Left ventricle myocardium superior (tissue), 1 donor: ENCODE measurements around the gene ADNP. TPM values are rescaled to one million over a fixed set of nuclear protein-coding genes. Genes with fewer than 3 reads are reported as not detected.
"Not testable (repeated sequence)": the region's sequence is repeated elsewhere in the genome, so short reads cannot be mapped to it uniquely, and the experiment has no call there.

Experiments used
- ATAC-seq: fragments of 200-7000 bp; cut with Tn5 transposase; one replicate; pipeline ENCODE4 v1.9.1; 2020; ENCODE audit warnings: mild to moderate bottlenecking, moderate library complexity
- DNase-seq: peaks from one replicate; pipeline ENCODE4 v3.0.0-alpha.2; 2020
- intact Hi-C: fragments of 100-400 bp; cut with micrococcal nuclease; formaldehyde crosslinking; loops from one replicate; pipeline ENCODE4 v1.11.0; 2022
- total RNA-seq: library from RNA; stranded (reverse); fragmentation: NEBNext Ultra II Directional; extraction: Animal tissue kit (Norgen Biotek cat#: 25700); gene quantifications from one replicate; pipeline ENCODE4 v1.2.1, GENCODE V29; 2021
- donor health status: DM: no; HTN: yes; CAD: no; lungs with severe emphysema.

The ADNP gene
- total RNA-seq, 1 donor from 2014 or later: 34.2 TPM

DNA sequence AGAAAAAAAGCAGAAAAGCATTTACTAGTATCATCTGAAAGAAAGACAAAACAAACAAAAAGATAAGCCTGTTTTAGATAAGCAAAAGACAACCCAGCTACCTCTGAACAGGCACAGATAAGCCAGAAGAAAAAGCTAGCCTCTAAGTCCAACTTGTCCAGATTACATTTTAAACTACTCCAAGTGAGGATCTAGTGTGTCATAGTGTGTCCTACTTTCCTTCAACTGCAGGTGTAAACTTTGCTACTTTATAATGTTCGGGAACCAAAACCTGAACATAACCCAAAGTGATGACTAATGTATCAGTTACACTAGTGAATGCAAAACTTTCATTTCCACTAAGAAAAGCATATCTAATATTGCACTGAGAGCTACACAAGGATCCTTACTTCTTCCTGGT lies 19.5 kb downstream of the ADNP start:
- intact Hi-C loops: no loop called here
- no peak for DNase-seq

DNA sequence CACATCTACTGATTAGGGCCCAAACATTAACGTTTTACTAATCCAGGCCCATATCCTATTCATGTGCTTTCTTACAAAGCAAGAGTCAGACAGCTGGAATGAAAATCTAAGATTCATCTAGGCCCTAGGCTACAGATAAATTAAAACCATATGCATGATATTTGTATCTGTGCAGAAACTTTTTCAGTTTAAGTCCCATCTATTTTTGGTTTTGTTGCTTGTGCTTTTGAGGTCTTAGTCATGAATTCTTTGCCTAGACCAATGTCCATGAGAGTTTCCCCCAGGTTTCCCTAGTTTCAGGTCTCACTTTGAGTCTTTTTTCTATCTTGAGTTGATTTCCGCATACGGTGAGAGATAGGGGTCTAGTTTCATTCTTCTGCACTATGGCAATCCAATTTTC lies 20.2 kb downstream of the ADNP start:
- intact Hi-C loops: no loop called here
- ATAC-seq (no peak), DNase-seq (no peak)

More for the DNA sequence above, 19.5 kb downstream of the ADNP start:
- ATAC-seq: no peak

DNA sequence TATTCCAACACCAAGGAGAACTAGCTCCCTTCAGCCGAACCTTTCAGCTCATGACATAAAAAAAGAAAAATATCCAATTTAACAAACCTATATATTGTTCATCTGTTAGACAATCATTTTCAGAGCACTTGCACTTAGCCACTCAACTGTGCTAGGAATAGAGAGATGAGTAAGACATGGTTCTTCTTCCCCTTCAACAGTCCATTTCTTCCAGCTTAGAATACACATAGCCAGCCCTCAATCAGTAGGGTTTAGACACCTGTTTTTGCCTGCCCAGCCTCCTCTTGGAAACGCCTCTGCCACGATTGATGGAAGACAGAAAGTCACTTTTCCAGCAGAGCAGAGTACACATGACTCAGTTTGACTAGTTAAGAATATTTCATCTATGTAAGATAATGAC lies 21.8 kb downstream of the ADNP start:
- intact Hi-C loops: no loop called here
- ATAC-seq: no peak
- DNase-seq: no peak

DNA sequence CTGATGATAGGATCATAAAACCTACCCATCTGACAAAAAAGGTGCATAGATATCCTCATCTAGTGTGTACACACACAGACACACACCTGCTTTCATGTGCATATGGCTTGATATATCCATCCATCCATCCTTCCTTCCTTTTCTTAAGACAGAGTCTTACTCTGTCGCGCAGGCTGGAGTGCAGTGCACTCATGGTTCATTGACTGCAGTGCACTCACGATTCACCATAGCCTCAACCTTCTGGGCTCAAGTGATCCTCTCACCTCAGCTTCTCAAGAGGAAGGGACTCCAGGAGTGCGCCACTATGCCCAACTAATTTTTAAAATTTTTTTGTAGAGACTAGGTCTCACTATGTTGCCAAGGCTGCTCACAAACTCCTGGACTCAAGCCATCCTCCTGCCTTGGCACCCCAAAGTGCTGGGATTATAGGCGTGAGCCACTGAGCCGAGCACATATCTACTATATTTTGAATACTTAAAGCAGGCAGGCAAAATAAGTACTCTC lies 27.1 kb downstream of the ADNP start:
- DNase-seq (no peak), ATAC-seq (no peak)
- intact Hi-C loops: no loop called here

DNA sequence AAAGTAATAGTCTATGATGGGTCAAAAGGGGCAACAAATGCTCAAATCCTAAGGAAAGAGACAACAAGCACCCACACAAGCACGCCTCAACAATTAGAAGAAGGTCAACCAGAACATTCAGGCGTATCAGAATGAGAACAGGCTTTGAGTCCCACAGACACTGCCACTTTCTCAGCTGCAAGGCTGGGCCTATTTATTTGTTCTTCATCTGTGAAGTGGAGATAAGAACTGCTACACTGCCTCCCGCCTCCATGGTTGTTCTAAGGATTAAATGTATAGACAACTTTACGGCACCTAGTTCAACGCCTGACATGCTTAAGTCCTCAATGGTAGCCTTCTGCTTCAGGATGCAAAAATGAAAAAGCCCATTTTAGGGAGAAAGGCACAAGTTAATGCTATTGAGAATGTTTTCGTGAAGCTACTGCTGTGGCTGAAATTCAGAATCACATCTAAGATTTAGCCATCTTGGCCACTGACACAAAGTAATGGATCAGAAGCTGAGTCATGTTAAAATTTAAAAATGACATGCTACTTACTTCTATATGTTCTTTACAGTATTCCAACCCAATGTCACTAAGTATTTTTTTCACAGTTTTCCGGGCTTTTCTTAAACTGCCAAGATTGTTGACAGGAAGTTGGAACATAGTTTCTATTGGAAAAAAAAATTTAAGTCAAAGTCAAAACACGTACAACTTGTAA lies 27.7 kb downstream of the ADNP start:
- no peak for DNase-seq
- intact Hi-C loops: no loop called here
- no peak for ATAC-seq

DNA sequence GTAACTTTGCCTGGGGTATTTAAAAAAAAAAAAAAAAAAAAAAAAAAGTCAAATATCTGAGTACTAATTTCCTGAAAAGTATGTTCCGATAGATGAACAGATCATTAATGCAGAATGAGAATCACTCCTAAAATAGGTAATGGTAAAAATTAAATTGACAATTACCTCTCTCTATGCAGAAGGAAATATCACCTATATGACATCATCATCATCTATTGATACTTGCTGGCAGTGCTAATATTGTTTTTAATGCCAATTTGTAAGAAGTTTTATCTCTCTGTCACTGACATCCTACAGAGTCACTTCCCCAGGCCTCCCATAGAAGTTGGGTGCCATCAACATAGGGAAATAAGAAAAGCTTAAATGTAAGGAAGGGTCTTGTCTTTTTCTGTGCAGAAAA lies 29.9 kb downstream of the ADNP start:
- intact Hi-C loops: no loop called here
- ATAC-seq (no peak), DNase-seq (no peak)

DNA sequence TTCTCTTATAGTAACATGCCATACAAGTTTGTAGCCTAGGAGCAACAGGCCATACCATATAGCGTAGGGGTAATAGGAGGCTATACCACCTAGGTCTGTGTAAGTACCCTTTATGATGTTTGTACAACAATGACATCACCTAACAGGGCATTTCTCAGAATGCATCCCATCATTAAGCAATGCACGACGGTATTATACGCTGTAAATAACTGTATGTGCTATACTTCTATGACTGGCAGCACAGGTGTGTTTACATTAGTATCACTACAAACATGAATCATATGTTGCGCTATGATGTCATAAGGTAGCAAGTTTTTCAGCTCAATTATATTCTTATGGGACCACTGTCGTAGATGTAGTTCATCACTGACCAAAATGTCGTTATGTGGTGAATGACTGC lies 31.0 kb downstream of the ADNP start:
- DNase-seq (no peak), ATAC-seq (no peak)
- intact Hi-C loops: no loop called here

DNA sequence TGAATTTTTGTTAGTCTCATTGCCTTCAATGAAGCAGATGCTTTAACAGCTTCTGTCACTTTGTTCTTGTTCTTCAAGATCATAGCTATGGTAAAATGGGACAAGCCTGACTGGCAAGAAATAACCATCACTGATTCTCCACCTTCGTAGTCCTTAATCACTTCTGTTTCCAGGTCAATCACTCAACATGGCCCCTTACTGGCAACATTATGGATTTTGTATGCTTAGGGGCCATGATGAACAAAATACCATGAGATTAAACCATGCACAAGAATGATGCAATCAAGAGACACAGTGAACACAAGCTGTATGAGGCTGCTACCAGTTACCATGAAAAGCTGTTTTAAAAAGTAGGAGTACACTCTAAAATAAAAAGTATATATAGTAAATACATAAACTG lies 32.8 kb downstream of the ADNP start:
- ATAC-seq (no peak), DNase-seq (no peak)
- intact Hi-C loops: no loop called here

DNA sequence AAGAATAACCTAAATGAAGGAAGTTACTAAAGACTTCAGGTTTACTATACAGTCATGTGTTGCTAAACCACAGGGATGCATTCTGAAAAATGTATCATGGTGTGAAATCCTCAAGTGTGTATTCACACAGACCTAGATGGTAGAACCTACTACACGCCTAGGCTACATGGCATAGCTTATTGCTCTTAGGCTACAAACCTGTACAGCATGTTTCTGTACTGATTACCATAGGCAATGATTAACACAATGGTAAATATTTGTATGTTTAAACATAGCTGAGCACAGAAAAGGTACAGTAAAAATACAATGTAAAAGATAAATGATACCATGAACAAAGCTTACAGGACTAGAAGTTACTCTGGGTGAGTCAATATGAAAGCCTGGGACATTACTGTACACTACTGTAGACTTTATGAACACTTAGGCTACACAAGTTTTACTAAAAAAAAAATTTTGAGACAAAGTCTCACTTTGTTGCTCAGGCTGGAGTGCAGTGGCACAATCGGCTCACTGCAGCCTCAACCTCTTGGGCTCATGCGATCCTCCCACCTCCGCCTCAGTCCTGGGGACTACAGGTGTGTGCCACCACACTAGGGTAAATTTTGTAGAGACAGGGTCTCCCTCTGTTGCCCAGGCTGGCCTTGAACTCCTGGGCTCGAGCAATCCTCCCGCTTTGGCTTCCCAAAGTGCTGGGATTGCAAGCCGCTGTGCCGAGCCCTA lies 36.0 kb downstream of the ADNP start:
- no peak for ATAC-seq

DNA sequence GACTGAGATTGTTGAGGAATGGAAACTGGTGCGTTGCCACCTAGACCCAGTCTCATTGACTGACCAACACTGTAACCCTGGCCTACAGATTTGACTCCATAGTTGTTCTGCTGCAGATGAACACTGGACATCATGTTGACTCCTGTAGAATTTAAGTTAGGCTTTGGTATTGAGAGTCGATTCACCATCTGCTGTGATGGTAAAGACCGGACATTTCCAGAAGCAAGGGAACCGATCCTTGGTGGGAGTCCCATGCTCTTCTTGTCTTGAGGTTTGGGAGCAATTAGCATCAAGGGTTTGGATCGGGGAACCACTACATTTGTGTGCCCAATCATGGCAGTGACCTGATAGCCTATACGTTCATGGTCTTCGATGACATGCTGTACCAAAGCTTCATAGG lies 37.6 kb downstream of the ADNP start:
- DNase-seq: no peak
- intact Hi-C loops: no loop called here

More for the DNA sequence above, 36.0 kb downstream of the ADNP start:
- intact Hi-C loops: no loop called here
- no peak for DNase-seq

DNA sequence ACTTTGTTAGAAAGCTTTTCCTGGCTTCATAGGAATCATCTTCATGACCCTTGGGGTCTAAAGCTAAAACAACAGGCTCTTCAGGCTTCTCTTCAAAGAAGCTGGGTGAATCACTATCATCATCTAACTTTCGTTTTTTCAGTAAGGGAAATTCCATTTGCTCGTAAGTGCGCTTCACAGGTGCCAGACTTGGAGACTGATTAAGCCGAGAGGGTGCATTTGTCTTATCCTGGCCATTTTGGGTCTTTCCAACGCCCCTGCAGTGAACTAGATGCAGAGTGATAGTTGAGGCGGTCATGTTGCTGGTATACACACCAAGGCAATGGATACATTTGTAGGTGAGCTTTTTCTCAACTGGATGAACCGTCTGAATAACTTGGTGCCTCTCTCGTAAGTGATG lies 38.8 kb downstream of the ADNP start:
- ATAC-seq (no peak), DNase-seq (no peak)
- intact Hi-C loops: no loop called here

More for the DNA sequence above, 37.6 kb downstream of the ADNP start:
- no peak for ATAC-seq

DNA sequence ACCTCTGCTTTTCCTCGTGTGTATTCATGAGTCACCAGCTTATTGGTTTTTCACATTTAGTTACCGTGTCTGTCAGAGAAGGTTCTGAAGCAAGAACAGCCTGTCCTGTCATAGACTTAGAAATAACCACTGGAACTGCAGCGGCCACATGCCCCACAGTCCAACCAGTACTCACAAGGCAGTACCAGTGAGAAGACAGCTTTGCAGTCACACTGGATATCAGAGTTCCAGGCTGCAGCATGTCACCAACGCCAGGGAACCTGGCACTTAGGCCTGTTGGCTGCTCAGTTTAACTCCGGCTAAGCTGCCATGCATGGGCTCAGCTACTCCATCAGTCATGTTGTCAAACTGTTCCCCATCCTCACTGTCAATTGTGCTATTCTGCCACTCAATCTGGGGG lies 40.1 kb downstream of the ADNP start:
- intact Hi-C loops: no loop called here
- ATAC-seq (peak; percentile 79), DNase-seq (no peak)

DNA sequence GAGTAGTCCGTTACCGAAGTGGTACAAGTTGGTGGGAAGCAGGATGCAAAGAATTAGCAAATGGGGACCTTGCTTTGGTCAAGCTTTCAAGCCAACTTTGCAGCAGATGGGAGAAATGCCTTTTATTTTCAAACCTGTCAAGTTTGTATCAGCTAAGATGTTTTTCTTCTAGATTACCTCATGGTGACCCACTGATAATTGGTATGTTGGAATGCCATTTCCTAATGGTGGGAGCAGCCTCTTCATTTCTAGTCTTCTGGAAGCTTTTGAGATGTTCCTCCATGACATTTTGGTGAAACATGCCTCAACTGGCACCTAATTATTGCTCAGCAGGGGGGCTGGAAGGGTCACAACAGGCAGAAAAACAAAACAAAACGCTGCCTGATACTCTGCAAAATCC lies 43.7 kb downstream of the ADNP start:
- intact Hi-C loops: no loop called here
- ATAC-seq (no peak), DNase-seq (no peak)

DNA sequence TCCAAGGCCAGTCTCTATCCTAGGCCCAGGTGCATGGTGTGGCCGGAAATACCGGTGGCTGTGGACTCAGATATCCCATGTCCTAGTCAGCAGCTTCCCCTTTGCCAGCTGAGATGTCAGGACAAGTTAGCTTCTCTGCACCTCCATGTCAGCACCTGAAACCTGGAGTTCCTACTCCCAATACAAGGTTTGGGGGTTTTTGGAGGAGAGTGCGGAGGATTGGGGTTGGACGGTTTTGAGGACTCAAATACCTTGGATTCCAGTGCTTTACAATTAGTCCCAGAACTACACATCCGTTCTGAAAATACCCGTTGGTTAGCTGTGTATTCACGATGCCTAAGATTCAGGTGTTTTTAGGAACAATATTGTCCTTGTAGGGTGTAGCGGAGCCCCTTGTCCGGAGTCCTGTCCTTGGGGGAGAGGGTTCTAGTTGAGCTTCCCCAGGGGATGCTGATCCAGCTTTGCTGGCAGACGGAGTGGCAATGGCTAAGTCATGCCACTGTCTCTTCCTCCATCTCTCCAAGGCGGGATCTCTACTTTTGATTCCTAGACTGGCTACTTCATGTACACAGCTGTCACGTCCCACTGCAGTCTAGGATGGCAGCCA lies 45.0 kb downstream of the ADNP start:
- ATAC-seq: no peak
- no peak for DNase-seq
- intact Hi-C loops: no loop called here

DNA sequence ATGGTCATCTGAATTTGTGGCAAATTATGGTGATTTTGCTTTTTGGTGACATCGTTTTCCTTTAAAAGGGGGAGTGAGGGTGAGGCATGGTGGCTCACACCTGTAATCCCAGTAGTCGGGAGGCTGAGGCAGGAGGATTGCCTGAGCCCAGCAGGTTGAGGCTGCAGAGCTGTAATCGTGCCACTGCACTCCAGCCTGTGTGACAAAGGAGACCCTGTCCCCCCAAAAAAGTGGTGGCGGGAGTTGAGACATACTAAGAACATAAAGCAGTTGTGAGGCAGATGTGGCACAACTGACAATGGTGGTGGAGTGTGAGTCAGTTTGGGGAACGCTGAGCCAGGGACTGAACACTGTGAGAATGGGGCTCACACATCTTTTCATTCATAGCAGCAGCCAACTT lies 45.5 kb downstream of the ADNP start:
- ATAC-seq: no peak
- DNase-seq: no peak
- intact Hi-C loops: no loop called here

DNA sequence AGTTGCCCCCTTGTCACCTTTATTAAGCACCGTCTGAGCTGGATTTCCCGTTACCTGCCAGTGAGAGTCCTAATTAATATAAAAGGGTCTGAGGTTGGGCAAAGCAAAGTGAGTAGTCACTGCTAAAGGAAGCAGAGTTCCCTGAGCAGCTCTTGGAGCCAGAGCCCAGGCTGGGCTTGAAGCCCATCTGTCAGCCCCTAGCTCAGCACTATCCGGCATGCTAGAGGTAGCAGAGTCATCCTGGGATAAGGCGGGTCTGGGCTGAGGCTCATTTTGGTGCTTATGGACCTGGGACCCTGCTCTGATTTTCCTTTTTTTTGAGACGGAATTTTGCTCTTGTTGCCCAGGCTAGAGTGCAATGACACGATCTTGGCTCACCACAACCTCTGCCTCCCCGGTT lies 46.2 kb downstream of the ADNP start:
- intact Hi-C loops: no loop called here

DNA sequence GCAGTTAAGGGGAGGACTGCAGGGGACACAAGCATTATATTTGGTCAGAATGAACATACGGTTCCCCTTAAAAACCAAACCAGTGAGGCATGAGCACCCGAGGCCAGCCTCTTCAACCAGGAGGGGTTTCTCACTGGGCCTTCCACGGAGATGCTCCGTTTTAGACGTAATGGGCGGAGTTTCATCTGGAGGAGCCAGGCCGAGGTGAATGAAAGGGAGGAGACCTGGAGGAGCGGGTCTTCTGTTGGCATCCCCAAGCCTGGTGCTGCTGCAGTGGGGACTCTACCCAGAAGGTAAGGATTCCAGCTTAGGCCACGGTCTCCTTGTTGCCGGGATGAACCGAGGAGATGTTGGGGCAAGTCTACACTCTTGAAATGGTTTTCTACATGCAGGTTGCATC lies 47.4 kb downstream of the ADNP start:
- DNase-seq (no peak), ATAC-seq (no peak)
- intact Hi-C loops: no loop called here

More for the DNA sequence above, 46.2 kb downstream of the ADNP start:
- DNase-seq (no peak), ATAC-seq (no peak)

DNA sequence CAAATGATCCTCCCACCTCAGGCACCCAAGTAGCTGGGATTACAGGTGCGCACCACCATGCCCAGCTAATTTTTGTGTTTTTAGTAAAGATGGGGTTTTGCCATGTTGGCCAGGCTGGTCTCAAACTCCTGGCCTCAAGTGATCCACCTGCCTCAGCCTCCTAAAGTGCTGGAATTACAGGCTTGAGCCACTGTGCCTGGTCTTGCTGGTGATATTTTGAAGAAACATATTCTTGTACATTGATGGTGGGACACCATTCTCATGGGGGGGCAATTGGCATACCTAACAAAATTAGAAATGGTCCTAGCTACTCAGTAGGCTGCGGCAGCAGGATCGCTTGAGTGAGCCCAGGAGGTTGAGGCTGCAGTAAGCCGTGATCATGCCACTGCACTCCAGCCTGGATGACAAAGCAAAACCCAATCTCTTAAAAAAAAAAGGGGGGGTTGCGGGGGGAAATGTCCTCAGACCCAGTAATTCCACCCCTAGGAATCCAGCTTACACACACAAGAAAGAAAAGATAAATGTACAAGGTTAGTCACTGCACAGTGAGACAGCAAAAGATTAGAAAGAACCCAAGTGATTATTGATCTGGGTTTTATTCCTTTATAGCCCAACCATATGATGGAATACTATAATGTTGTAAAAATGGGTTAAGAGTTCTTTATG lies 49.3 kb downstream of the ADNP start:
- DNase-seq, ATAC-seq, intact Hi-C loops: not testable (repeated sequence)

DNA sequence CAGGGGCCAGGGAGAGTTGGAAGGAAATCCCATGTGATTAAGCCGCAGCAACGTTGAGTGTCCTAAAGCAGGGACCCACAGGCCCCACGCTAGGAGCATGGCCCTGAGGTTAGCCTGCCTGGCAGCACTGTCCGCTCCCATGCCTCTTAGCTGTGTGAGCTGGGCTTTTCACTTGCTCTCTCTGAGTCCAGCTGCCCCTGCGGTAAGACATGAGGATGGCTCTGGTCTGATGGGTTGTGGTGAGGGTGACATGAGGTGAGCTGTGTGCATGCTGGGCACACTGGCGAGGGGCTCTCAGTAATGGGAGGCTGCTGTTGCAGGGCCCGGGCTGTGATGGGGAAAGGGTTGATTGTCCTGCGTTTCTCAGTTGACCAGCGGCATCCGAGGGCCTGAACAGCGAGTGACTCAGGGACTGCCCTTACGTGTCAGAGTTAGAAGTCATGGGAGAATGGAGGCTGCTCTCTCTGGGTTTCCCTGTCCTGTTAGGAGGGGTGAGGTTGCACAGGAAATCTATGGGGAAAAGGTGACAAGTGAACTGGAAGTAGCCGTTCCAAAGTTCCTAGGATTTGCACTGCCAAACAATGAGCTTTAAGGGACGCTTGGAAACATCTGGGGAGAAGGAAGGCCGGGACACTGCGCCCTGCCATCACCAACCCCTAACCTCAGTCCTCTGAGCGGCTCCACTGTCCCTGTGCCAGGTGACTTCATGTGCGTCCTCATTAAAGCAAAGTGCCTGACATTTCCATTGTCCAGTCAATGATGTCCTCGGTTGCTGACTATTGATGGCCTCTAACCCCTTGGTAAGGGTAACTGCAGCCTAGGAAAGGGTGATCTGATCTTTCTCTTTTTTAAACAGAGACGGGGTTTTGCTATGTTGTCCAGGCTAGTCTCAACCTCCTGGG lies 51.3 kb downstream of the ADNP start:
- DNase-seq (no peak), ATAC-seq (no peak)
- intact Hi-C loops: no loop called here
